ENCODE results near the gene APLP2.
A peak's percentile ranks its signal among the peaks of the same experiment; 100 is the strongest.
"Not testable (repeated sequence)": the region's sequence is repeated elsewhere in the genome, so short reads cannot be mapped to it uniquely, and the experiment has no call there.

The APLP2 gene

DNA sequence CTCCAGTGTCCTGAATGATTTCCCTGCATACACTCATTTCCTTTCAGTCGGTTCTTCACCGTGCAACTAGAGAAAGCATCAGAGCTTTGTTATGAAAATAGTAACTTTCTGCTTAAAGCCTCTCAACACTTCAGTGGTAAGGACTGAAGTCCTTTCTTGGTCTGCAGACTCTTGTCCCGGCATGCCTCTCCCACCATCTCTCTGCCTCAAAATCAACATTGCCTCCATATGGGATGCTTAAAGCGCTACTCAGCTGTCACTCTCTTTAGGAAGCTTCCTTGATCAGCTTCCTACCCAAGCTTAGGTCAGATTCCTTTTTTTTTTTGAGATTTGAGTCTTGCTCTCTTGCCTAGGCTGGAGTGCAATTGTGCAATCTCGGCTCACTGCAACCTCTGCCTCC, 36.7 kb downstream of the APLP2 start:
- Histone ChIP-seq H3K4me3 (ENCODE audit: low read depth in 1 of 2, low read length in 1 of 2) (no peak overlapping the region), H3K27ac (no peak overlapping the region), H3K27me3 (no peaks in the 10 kb centered on the region), H3K4me1 (ENCODE audit: control insufficient read depth in 1 of 2, insufficient read depth in 1 of 2, low read depth in 1 of 2, low read length in 1 of 2) (peaks cover 3 to 5% of the 10 kb centered on the region in 2 experiments), H3K9me3 (no peaks in the 10 kb centered on the region), H3K36me3 (peaks cover 18% of the 10 kb centered on the region)
- TF ChIP-seq CTCF (IDR thresholded peaks at IDR 0.05) = no peak

DNA sequence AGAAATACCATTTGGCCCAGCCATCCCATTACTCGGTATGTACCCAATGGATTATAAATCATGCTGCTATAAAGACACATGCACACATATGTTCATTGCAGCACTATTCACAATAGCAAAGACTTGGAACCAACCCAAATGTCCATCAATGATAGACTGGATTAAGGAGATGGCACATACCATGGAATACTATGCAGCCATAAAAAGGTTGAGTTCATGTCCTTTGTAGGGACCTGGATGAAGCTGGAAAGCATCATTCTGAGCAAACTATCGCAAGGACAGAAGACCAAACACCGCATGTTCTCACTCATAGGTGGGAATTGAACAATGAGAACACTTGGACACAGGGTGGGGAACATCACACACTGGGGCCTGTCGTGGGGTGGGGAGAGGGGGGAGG, 39.0 kb downstream of the APLP2 start:
- H3K4me1 ChIP-seq (ENCODE audit: control insufficient read depth in 1 of 2, insufficient read depth in 1 of 2, low read depth in 1 of 2, low read length in 1 of 2); H3K4me3 ChIP-seq (ENCODE audit: low read depth in 1 of 2, low read length in 1 of 2); H3K27ac ChIP-seq; H3K27me3 ChIP-seq; H3K9me3 ChIP-seq: not testable (repeated sequence)
- peaks cover 40% of the 10 kb centered on the region for H3K36me3 ChIP-seq

GRCh38 chr11:130109386-130109785, 39.7 kb downstream of the APLP2 start:
- Histone ChIP-seq H3K27me3 (no peaks in the 10 kb centered on the region), H3K4me1 (ENCODE audit: control insufficient read depth in 1 of 2, insufficient read depth in 1 of 2, low read depth in 1 of 2, low read length in 1 of 2) (no peaks in the 10 kb centered on the region), H3K9me3 (no peaks in the 10 kb centered on the region), H3K27ac (peak overlapping the region; percentile 17), H3K4me3 (ENCODE audit: low read depth in 1 of 2, low read length in 1 of 2) (no peak overlapping the region), H3K36me3 (peaks cover 40% of the 10 kb centered on the region)
- no peak for TF ChIP-seq CTCF (IDR thresholded peaks at IDR 0.05)

DNA sequence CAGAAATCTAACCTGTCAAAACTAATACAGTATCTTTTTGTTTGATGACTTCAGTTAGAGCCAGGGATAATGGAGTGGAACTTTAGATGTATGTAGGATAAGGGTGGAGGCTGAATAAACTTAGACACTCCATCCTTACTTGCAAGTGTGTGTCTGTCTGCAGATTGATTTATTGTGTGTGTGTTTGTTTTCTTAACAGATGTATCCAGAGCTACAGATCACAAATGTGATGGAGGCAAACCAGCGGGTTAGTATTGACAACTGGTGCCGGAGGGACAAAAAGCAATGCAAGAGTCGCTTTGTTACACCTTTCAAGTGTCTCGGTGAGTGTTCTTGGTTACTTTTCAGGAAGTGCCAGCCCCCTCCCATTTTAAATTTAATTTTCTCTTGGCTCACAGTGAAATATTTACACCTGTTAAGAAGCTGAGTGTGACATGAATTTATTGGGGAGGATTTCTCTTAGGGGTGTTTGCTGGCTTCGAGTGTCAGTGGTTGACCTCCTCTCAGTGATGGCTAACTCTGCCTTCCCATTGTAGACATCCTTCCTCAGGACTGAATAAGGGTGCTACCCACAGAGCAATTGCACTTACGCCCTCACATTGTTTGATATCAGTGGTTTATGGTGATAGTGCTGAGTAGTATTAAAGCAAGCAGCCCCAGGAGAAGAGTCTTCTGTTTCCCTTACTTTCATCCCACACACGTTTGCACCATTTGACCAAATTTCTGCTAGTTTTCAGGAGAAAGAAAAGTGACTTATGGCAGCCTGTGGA, 40.8 kb downstream of the APLP2 start:
- Histone ChIP-seq H3K9me3 (no peaks in the 10 kb centered on the region), H3K4me3 (ENCODE audit: low read depth in 1 of 2, low read length in 1 of 2) (no peak overlapping the region), H3K27me3 (no peaks in the 10 kb centered on the region), H3K36me3 (peaks cover 40% of the 10 kb centered on the region), H3K4me1 (ENCODE audit: control insufficient read depth in 1 of 2, insufficient read depth in 1 of 2, low read depth in 1 of 2, low read length in 1 of 2) (no peaks in the 10 kb centered on the region), H3K27ac (no peak overlapping the region)
- no peak for TF ChIP-seq CTCF (IDR thresholded peaks at IDR 0.05)

DNA sequence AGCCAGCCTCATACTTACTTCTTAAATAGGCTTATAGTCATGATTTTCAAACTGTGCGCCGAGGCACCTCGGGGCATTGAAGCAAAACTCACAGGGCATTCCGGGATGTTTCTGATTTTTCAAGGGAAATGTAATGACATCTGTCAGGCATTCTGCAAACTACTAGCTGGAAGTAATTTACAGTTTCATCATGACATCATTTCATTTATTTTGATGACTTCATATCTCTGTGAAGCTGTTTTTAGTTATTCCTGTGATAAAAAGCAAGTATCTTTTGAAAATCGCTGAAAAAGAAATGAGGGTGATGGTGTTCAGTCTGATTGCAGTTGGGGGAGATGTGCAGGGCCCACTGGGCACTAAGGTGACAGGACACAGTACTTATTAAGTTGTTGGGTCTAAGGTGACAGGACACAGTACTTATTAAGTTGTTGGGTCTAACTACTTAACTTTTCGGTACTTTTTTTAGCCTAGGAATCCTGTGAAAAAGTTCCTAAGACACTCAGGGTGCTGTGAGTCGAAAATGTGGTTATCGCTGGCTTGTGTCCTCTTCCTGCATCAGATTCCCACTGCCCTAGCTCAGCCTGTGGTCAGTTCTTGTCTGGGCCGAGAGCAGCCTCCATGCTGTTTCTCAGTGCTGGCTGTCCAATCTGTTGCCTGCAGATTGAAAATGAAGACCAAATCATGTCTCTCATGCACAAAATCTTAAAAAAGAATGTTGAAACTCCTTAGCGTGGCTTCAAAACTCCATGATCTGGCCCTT, 42.6 kb downstream of the APLP2 start:
- no peak for TF ChIP-seq CTCF (IDR thresholded peaks at IDR 0.05)
- Histone ChIP-seq H3K9me3 (no peaks in the 10 kb centered on the region), H3K36me3 (peaks cover 40% of the 10 kb centered on the region), H3K27me3 (no peaks in the 10 kb centered on the region), H3K4me1 (ENCODE audit: control insufficient read depth in 1 of 2, insufficient read depth in 1 of 2, low read depth in 1 of 2, low read length in 1 of 2) (no peaks in the 10 kb centered on the region), H3K27ac (no peak overlapping the region), H3K4me3 (ENCODE audit: low read depth in 1 of 2, low read length in 1 of 2) (no peak overlapping the region)

DNA sequence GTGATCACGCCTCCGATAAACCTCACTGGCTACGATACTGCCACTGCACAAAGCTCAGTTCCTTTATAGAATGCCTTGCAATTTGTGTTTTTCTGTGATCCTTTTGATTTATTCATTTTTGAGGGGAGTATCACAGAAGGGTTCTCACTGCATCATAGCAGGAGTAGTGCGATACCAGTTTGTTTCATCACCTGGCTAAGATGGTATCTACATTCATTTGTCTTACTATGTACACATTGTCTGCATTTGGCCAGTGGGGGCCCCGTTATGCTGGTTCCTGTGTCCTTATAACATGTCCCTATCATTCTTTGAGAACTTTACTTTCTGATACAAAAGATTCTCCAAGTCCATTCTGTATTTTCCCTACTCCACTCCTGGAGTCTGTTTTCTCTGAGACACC, 44.6 kb downstream of the APLP2 start:
- H3K9me3 ChIP-seq = no peaks in the 10 kb centered on the region
- peaks cover 40% of the 10 kb centered on the region for H3K36me3 ChIP-seq
- TF ChIP-seq CTCF (IDR thresholded peaks at IDR 0.05) = no peak
- no peak overlapping the region for H3K4me3 ChIP-seq (ENCODE audit: low read depth in 1 of 2, low read length in 1 of 2)
- no peak overlapping the region for H3K27ac ChIP-seq
- no peaks in the 10 kb centered on the region for H3K27me3 ChIP-seq
- peaks cover 8 to 12% of the 10 kb centered on the region in 2 experiments for H3K4me1 ChIP-seq (ENCODE audit: control insufficient read depth in 1 of 2, insufficient read depth in 1 of 2, low read depth in 1 of 2, low read length in 1 of 2)

Measured in neutrophil (primary cell).